KMS-11 (cell line): ENCODE results near the gene NWD2.
"Not testable (repeated sequence)": the region's sequence is repeated elsewhere in the genome, so short reads cannot be mapped to it uniquely, and the experiment has no call there.

ENCODE experiments used
- H2AFZ ChIP-seq: fragments of 200-600 bp; sonication (generic); 2 replicates; pipeline ENCODE4 v1.6.1; 2016; ENCODE audit warnings: antibody characterized with exemption, mixed run types, low read depth
- H3K27ac ChIP-seq: fragments of 200-600 bp; sonication (generic); 2 replicates; pipeline ENCODE4 v1.6.1; 2016; ENCODE audit warnings: mild to moderate bottlenecking, mixed run types
- H3K27me3 ChIP-seq: fragments of 200-600 bp; sonication (generic); 2 replicates; pipeline ENCODE4 v1.6.1; 2017; ENCODE audit warnings: mild to moderate bottlenecking, low read depth, mixed run types, moderate library complexity; ENCODE audit not compliant: insufficient read depth
- H3K36me3 ChIP-seq: fragments of 200-600 bp; sonication (generic); 2 replicates; pipeline ENCODE4 v1.6.1; 2017; ENCODE audit warnings: mild to moderate bottlenecking, mixed run types; ENCODE audit not compliant: insufficient read depth
- H3K4me1 ChIP-seq: fragments of 200-600 bp; sonication (generic); 2 replicates; pipeline ENCODE4 v1.6.1; 2016; ENCODE audit warnings: mild to moderate bottlenecking, low read depth, mixed run types; ENCODE audit not compliant: poor library complexity, severe bottlenecking
- H3K4me2 ChIP-seq: fragments of 200-600 bp; sonication (generic); 2 replicates; pipeline ENCODE4 v1.7.0; 2016; ENCODE audit warnings: mild to moderate bottlenecking, mixed run types
- H3K4me3 ChIP-seq: fragments of 200-600 bp; sonication (generic); IDR thresholded peaks from 2 replicates; pipeline ENCODE4 v1.6.1; 2017; ENCODE audit warnings: low read depth, low read length, mixed read lengths; ENCODE audit not compliant: insufficient read depth
- H3K79me2 ChIP-seq: fragments of 200-600 bp; sonication (generic); 2 replicates; pipeline ENCODE4 v1.6.1; 2016; ENCODE audit warnings: low read depth, mixed run types; ENCODE audit not compliant: insufficient read depth
- H3K9ac ChIP-seq: fragments of 200-600 bp; sonication (generic); 2 replicates; pipeline ENCODE4 v1.6.1; 2016; ENCODE audit warnings: mild to moderate bottlenecking, mixed run types
- H4K20me1 ChIP-seq: fragments of 200-600 bp; sonication (generic); 2 replicates; pipeline ENCODE4 v1.6.1; 2016; ENCODE audit warnings: mild to moderate bottlenecking, mixed run types; ENCODE audit not compliant: insufficient read depth
- TF ChIP-seq, protein P1 (sequence below): fragments of 200-600 bp; sonication (generic); conservative IDR thresholded peaks from 2 replicates; pipeline ENCODE4 v1.6.1; 2017; ENCODE audit warnings: low read depth, mild to moderate bottlenecking, antibody characterized with exemption, low read length, moderate library complexity, mixed read lengths

NWD2 gene

GRCh38 chr4:37400241-37400881, 155.8 kb downstream of the NWD2 start:
- Histone ChIP-seq H3K4me3 (no peak overlapping the region), H3K27me3 (no peaks in the 10 kb centered on the region), H3K27ac (no peak overlapping the region), H3K79me2 (no peaks in the 10 kb centered on the region), H3K36me3 (no peaks in the 10 kb centered on the region), H3K4me2 (no peak overlapping the region), H3K4me1 (no peaks in the 10 kb centered on the region), H3K9ac (no peak overlapping the region), H4K20me1 (no peaks in the 10 kb centered on the region), H2AFZ (no peak overlapping the region)
- TF ChIP-seq, protein P1, sequence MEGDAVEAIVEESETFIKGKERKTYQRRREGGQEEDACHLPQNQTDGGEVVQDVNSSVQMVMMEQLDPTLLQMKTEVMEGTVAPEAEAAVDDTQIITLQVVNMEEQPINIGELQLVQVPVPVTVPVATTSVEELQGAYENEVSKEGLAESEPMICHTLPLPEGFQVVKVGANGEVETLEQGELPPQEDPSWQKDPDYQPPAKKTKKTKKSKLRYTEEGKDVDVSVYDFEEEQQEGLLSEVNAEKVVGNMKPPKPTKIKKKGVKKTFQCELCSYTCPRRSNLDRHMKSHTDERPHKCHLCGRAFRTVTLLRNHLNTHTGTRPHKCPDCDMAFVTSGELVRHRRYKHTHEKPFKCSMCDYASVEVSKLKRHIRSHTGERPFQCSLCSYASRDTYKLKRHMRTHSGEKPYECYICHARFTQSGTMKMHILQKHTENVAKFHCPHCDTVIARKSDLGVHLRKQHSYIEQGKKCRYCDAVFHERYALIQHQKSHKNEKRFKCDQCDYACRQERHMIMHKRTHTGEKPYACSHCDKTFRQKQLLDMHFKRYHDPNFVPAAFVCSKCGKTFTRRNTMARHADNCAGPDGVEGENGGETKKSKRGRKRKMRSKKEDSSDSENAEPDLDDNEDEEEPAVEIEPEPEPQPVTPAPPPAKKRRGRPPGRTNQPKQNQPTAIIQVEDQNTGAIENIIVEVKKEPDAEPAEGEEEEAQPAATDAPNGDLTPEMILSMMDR = no peak

- H3K4me2 ChIP-seq, H3K79me2 ChIP-seq, H3K4me1 ChIP-seq, H3K4me3 ChIP-seq, H4K20me1 ChIP-seq, H3K27me3 ChIP-seq, H3K9ac ChIP-seq, H2AFZ ChIP-seq, H3K27ac ChIP-seq, H3K36me3 ChIP-seq: not testable (repeated sequence)
Measured at GRCh38 chr4:37407938-37408826, 163.6 kb downstream of the NWD2 start.

GRCh38 chr4:37413612-37414011, 169.1 kb downstream of the NWD2 start:
- H3K36me3 ChIP-seq, H3K4me2 ChIP-seq, H3K4me3 ChIP-seq, H3K9ac ChIP-seq, H3K4me1 ChIP-seq, H3K79me2 ChIP-seq, H3K27me3 ChIP-seq, H2AFZ ChIP-seq, H3K27ac ChIP-seq, H4K20me1 ChIP-seq: not testable (repeated sequence)

DNA sequence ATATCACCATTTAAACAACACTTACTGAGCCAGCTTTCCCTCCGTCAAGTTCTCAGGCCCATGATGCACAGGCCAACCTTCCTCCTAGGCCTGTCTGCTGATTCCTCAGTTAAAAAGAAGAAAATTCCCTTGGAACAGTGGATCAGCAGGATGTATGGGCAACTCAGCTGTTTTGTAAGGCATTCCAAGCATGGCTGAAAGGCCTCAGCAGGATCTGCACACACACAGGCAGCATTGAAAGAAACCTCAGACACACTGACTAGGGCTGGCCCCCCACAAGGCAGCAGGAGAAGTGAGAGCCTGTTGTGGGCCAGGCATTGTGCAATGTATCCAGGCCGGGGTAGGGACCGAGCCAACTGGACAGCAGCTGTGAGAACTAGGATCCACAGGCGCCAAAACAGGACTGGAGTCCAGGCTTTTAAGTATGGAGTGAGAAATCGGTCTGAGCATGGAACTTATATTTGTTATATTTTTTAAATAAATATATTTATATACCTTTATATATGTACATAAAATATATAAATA, 171.4 kb downstream of the NWD2 start:
- H3K4me1 ChIP-seq = no peaks in the 10 kb centered on the region
- H3K4me2 ChIP-seq = no peak overlapping the region
- no peak overlapping the region for H3K9ac ChIP-seq
- H3K36me3 ChIP-seq = no peaks in the 10 kb centered on the region
- TF ChIP-seq, protein P1 = no peak
- H4K20me1 ChIP-seq = no peaks in the 10 kb centered on the region
- H3K27me3 ChIP-seq = no peaks in the 10 kb centered on the region
- H2AFZ ChIP-seq = no peak overlapping the region
- H3K4me3 ChIP-seq = no peak overlapping the region
- no peak overlapping the region for H3K27ac ChIP-seq
- no peaks in the 10 kb centered on the region for H3K79me2 ChIP-seq

DNA sequence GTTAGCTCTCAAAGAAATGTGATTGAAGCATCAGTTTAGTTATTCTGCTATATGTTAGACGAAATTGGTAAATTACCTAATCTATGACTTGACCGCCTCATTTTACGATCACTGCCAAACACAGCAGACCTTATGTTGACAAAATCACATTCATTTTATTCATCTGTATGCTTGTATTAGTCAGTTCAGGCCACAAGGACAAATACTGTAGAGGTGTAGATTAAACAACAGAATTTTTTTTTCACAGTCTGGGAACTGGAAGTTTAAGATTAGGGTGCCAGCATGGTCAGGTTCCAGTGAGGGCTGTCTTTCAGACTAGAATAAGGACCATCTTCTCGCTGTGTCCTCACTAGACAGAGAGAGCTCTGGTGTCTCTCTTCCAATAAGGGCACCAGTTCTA, 177.1 kb downstream of the NWD2 start:
- TF ChIP-seq, protein P1 = no peak
- Histone ChIP-seq H3K27me3 (no peaks in the 10 kb centered on the region), H3K27ac (no peak overlapping the region), H3K4me1 (no peaks in the 10 kb centered on the region), H3K79me2 (no peaks in the 10 kb centered on the region), H2AFZ (no peak overlapping the region), H3K4me3 (no peak overlapping the region), H3K4me2 (no peak overlapping the region), H3K9ac (no peak overlapping the region), H3K36me3 (no peaks in the 10 kb centered on the region), H4K20me1 (no peaks in the 10 kb centered on the region)
